Right forelimb (tissue), 1 donor: ENCODE measurements around the gene ITPR1.

Experiments used
- DNase-seq: peaks from one replicate; pipeline ENCODE4 v3.0.0-alpha.2; 2018

ITPR1 gene

GRCh38 chr3:4797201-4797705 lies 304.1 kb downstream of the ITPR1 start:
- DNase-seq, result no peak

- no peak for DNase-seq
These were observed 306.4 kb downstream of the ITPR1 start for GRCh38 chr3:4799266-4800256.

GRCh38 chr3:4800595-4800994 lies 307.4 kb downstream of the ITPR1 start:
- no peak for DNase-seq

GRCh38 chr3:4801892-4802291 lies 308.7 kb downstream of the ITPR1 start:
- no peak for DNase-seq

- no peak for DNase-seq
These were observed 309.8 kb downstream of the ITPR1 start for GRCh38 chr3:4802903-4803302.

- DNase-seq, result no peak
These were observed 311.3 kb downstream of the ITPR1 start for GRCh38 chr3:4804161-4805058.

GRCh38 chr3:4805662-4806061 lies 312.5 kb downstream of the ITPR1 start:
- DNase-seq, result no peak

GRCh38 chr3:4806535-4807108 lies 313.5 kb downstream of the ITPR1 start:
- DNase-seq, result no peak

- DNase-seq, result no peak
These were observed 314.5 kb downstream of the ITPR1 start for GRCh38 chr3:4807381-4808280.

GRCh38 chr3:4808637-4809036 lies 315.5 kb downstream of the ITPR1 start:
- no peak for DNase-seq

- no peak for DNase-seq
These were observed 316.8 kb downstream of the ITPR1 start for GRCh38 chr3:4809922-4810321.

GRCh38 chr3:4812591-4812990 lies 319.4 kb downstream of the ITPR1 start:
- DNase-seq, result no peak

GRCh38 chr3:4813909-4814304 lies 320.8 kb downstream of the ITPR1 start:
- no peak for DNase-seq

- DNase-seq, result no peak
These were observed 321.3 kb downstream of the ITPR1 start for GRCh38 chr3:4814305-4814903.

GRCh38 chr3:4814904-4815574 lies 321.9 kb downstream of the ITPR1 start:
- DNase-seq, result no peak

GRCh38 chr3:4816306-4816705 lies 323.2 kb downstream of the ITPR1 start:
- DNase-seq, result no peak

- no peak for DNase-seq
These were observed 323.6 kb downstream of the ITPR1 start for GRCh38 chr3:4816718-4817117.

- DNase-seq, result no peak
These were observed 324.0 kb downstream of the ITPR1 start for GRCh38 chr3:4817128-4817527.

- no peak for DNase-seq
These were observed 325.0 kb downstream of the ITPR1 start for GRCh38 chr3:4818164-4818563.

- no peak for DNase-seq
These were observed 326.0 kb downstream of the ITPR1 start for GRCh38 chr3:4818986-4819693.
